H1 (cell line): ENCODE measurements around the gene ACOX1. TPM values are rescaled to one million over a fixed set of nuclear protein-coding genes. Genes with fewer than 3 reads are reported as not detected.
A peak's percentile ranks its signal among the peaks of the same experiment; 100 is the strongest.

Experiments
- BCL11A ChIP-seq, 2 experiments: IDR thresholded peaks; one replicate each; pipeline ENCODE4 v1.6.1; 2011; ENCODE audit warnings: low read depth in 2 of 2, low read length in 2 of 2, mild to moderate bottlenecking in 2 of 2
- CHD1 ChIP-seq: IDR thresholded peaks from 2 replicates; pipeline ENCODE4 v1.6.1; 2012; ENCODE audit warnings: low read depth, low read length, improper control_type of control experiment
- CHD2 ChIP-seq: IDR thresholded peaks from 2 replicates; pipeline ENCODE4 v1.6.1; 2012; ENCODE audit warnings: low read length, improper control_type of control experiment
- JUN ChIP-seq: IDR thresholded peaks from 2 replicates; pipeline ENCODE4 v1.6.1; 2011; ENCODE audit warnings: low read depth, mild to moderate bottlenecking, improper control_type of control experiment, low read length
- JUND ChIP-seq: IDR thresholded peaks from 2 replicates; pipeline ENCODE4 v1.6.1; 2011; ENCODE audit warnings: mild to moderate bottlenecking, improper control_type of control experiment, low read length
- KDM1A ChIP-seq: fragments of 200-600, 300-600 bp; sonication (generic); IDR thresholded peaks from 2 replicates; pipeline ENCODE4 v1.7.1; 2016; ENCODE audit warnings: mild to moderate bottlenecking, low read length, borderline replicate concordance
- MAX ChIP-seq: IDR thresholded peaks from 2 replicates; pipeline ENCODE4 v1.6.1; 2012; ENCODE audit warnings: inconsistent platforms
- POLR2AphosphoS5 ChIP-seq: IDR thresholded peaks from 2 replicates; pipeline ENCODE4 v1.6.1; 2011; ENCODE audit warnings: low read depth, low read length
- RAD21 ChIP-seq, 2 experiments: IDR thresholded peaks in 1 of 2; conservative IDR thresholded peaks in 1 of 2; 2 replicates each; pipeline ENCODE4 v1.6.1; 2011; ENCODE audit warnings: low read depth in 2 of 2, low read length in 2 of 2, improper control_type of control experiment in 1 of 2, inconsistent platforms in 1 of 2, mild to moderate bottlenecking in 1 of 2, moderate library complexity in 1 of 2
- SP4 ChIP-seq: IDR thresholded peaks from 2 replicates; pipeline ENCODE4 v1.6.1; 2012; ENCODE audit warnings: low read length, inconsistent platforms
- YY1 ChIP-seq: IDR thresholded peaks from 2 replicates; pipeline ENCODE4 v1.6.1; 2011; ENCODE audit warnings: low read depth, mild to moderate bottlenecking, low read length
- polyA plus RNA-seq, 7 experiments: library from polyadenylated mRNA; depleted of rRNA in 3 of 7; stranded (reverse) in 5 of 7; unstranded in 2 of 7; fragments of >200 nt in 5 of 7; fragments of 200-250 nt in 2 of 7; gene quantifications; 1 replicate in 5 of 7; 2 replicates in 1 of 7; 4 replicates in 1 of 7; pipeline versions ENCODE4 v1.2.1 to v1.2.3, GENCODE V29; 2011 to 2013; ENCODE audit warnings: missing spikeins in 2 of 7, mixed read lengths in 2 of 7
- total RNA-seq: library from RNA; stranded (reverse); fragmentation: NEBNext Ultra II Directional; extraction: Animal tissue kit (Norgen Biotek cat#: 25700); gene quantifications from 2 replicates; pipeline ENCODE4 v1.2.1, GENCODE V29; 2021

Gene ACOX1
- total and polyA plus RNA-seq, 2 of the 8 experiments (the other 6 are each of a cell fraction or from before 2014, with no cell fraction given) = 10.5 to 30.4 TPM

GRCh38 chr17:75896415-75897159, 82.4 kb downstream of the ACOX1 start, which contains the start of gene TRIM65 (continued):
- TF ChIP-seq BCL11A (IDR thresholded peaks at IDR 0.05; ENCODE audit: low read depth in 2 of 2, low read length in 2 of 2) (no peak), JUN (no peak), JUND (no peak), MAX (peak; percentile 75), YY1 (peak; percentile 53; the same call in 1 of the 2 replicates), KDM1A (no peak), SP4 (no peak), POLR2AphosphoS5 (peak; percentile 59; the same call in 1 of the 2 replicates), CHD1 (no peak), RAD21 (IDR thresholded peaks at IDR 0.05 in 1 of 2, conservative IDR thresholded peaks at IDR 0.05 in 1 of 2; ENCODE audit: low read depth in 2 of 2, low read length in 2 of 2) (no peak), CHD2 (no peak)
- TF ChIP-seq, all 59 proteins: peak for 11
